Sigmoid colon (tissue), 7 donors: ENCODE data around the gene HS6ST2. TPM values are rescaled to one million over a fixed set of nuclear protein-coding genes. Genes with fewer than 3 reads are reported as not detected.

Experiments used
- DNase-seq: peaks from one replicate; pipeline ENCODE4 v3.0.0-alpha.2; 2019
- H3K27ac ChIP-seq, 4 donors: fragments of 200-600 bp; sonication (generic); one replicate each; pipeline ENCODE4 v1.5.1; 2016 to 2019; ENCODE audit warnings: mild to moderate bottlenecking in 1 of 4
- H3K27me3 ChIP-seq, 3 donors: fragments of 200-600 bp; sonication (generic); one replicate each; pipeline ENCODE4 v1.5.1; 2019; ENCODE audit warnings: mild to moderate bottlenecking in 1 of 3
- H3K36me3 ChIP-seq, 4 donors: fragments of 200-600 bp; sonication (generic); one replicate each; pipeline ENCODE4 v1.5.1; 2016 to 2019
- H3K4me1 ChIP-seq, 4 donors: fragments of 200-600 bp; sonication (generic); one replicate each; pipeline ENCODE4 v1.5.1; 2017 to 2019
- H3K4me3 ChIP-seq, 4 donors: fragments of 200-600 bp; sonication (generic); one replicate each; pipeline ENCODE4 v1.5.1; 2017 to 2019; ENCODE audit warnings: mild to moderate bottlenecking in 2 of 4, moderate library complexity in 1 of 4
- H3K9me3 ChIP-seq, 4 donors: fragments of 200-600 bp in 3 of 4; sonication (generic) in 3 of 4; one replicate each; pipeline versions ENCODE4 v1.5.1 to v1.6.1; 2013 to 2019
- EP300 ChIP-seq, 4 donors: sonication (generic); formaldehyde crosslinking; IDR thresholded peaks; one replicate each; pipeline ENCODE4 v1.6.1; 2017; ENCODE audit warnings: antibody characterized with exemption in 4 of 4
- POLR2A ChIP-seq, 2 donors: fragments of 450-650 bp; IDR thresholded peaks; one replicate each; pipeline ENCODE4 v1.6.1; 2016; ENCODE audit warnings: antibody characterized with exemption in 2 of 2, mild to moderate bottlenecking in 2 of 2, moderate library complexity in 2 of 2
- POLR2AphosphoS5 ChIP-seq, 4 donors: sonication (generic); formaldehyde crosslinking; IDR thresholded peaks; one replicate each; pipeline ENCODE4 v1.6.1; 2017; ENCODE audit warnings: antibody characterized with exemption in 4 of 4
- WGBS, 2 donors: extraction: QIAGEN DNeasy Blood & Tissue Kit; methylation state at CpG; one replicate each; pipeline ENCODE4 v1.1.7; 2013; 5-methylcytosine and 5-hydroxymethylcytosine counted together
- intact Hi-C: fragments of 100-400 bp; cut with DNase I; formaldehyde crosslinking; loops from one replicate; pipeline ENCODE4 v1.15.1; 2023
- polyA plus RNA-seq, 3 donors: library from polyadenylated mRNA; stranded (reverse); fragments of 200-250 nt; gene quantifications; one replicate each; pipeline ENCODE4 v1.2.3, GENCODE V29; 2013
- total RNA-seq, 4 donors: library from RNA; depleted of rRNA; stranded (reverse); fragments of >200 nt; gene quantifications; one replicate each; pipeline ENCODE4 v1.1.0, GENCODE V29; 2016
- TF ChIP-seq, protein P1 (sequence below), 4 experiments: fragments of 450-650 bp in 3 of 4; fragments of 200-600 bp in 1 of 4; IDR thresholded peaks; one replicate each; pipeline ENCODE4 v1.5.1; 2016 to 2019; ENCODE audit warnings: antibody characterized with exemption in 4 of 4, mild to moderate bottlenecking in 3 of 4, moderate library complexity in 2 of 4
- donor health status: healthy with polysubstance abuse.
- donor health status: Bipolar disorder and iron deficiency.
- donor health status: healthy.

Gene HS6ST2
- total and polyA plus RNA-seq, 7 donors = under 0.01 to 0.82 (median 0.27) TPM; not detected in 1

DNA sequence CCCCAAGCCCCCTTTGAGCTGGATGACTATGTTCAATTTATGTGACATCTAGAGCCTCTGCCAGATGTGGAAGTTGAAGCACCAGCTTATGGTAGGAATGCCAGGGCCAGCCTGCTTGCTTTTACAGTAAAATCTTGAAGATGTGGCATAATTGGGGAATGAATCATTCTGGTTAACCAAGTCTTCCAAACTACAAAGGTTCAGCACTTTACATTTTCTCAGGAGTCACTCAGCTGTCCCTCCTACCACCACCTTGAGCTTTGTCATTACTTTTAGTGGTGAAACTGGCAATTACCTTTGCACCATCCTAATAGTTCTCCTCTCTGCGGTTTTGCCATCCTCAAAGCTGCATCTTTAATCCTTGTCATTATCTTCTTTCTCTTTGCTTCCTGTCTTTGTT lies 172.2 kb downstream of the HS6ST2 start:
- WGBS, 2 donors = 85 to 100% methylated on average over 1 of the region's 1 CpG

DNA sequence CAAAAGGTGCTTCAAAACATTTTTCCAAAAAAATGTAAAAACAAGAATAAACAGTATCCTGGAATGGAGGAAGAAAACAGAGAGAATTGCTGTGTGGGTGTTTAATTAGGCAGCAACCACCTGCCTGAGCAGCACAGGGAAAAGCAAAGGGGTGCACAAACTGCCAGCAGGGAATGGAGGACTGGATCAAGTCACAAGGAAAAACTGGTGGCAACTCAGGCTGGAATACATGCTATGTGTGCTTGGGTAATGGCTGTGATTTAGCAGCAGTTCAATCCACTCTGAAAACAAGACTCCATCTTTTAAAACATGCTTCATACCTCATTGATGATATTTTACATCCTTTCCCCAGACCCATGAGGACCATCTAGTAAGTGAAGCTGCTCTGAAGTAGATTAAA lies 179.5 kb downstream of the HS6ST2 start:
- no peak overlapping the region for H3K4me3 ChIP-seq
- no peak overlapping the region for H3K27ac ChIP-seq
- intact Hi-C loops = no loop called here
- no peaks in the 10 kb centered on the region for H3K27me3 ChIP-seq
- H3K4me1 ChIP-seq = no peaks in the 10 kb centered on the region
- no peaks in the 10 kb centered on the region for H3K9me3 ChIP-seq
- TF ChIP-seq EP300 (IDR thresholded peaks at IDR 0.05) = no peak
- no peak for TF ChIP-seq POLR2AphosphoS5 (IDR thresholded peaks at IDR 0.05)
- TF ChIP-seq, protein P1, sequence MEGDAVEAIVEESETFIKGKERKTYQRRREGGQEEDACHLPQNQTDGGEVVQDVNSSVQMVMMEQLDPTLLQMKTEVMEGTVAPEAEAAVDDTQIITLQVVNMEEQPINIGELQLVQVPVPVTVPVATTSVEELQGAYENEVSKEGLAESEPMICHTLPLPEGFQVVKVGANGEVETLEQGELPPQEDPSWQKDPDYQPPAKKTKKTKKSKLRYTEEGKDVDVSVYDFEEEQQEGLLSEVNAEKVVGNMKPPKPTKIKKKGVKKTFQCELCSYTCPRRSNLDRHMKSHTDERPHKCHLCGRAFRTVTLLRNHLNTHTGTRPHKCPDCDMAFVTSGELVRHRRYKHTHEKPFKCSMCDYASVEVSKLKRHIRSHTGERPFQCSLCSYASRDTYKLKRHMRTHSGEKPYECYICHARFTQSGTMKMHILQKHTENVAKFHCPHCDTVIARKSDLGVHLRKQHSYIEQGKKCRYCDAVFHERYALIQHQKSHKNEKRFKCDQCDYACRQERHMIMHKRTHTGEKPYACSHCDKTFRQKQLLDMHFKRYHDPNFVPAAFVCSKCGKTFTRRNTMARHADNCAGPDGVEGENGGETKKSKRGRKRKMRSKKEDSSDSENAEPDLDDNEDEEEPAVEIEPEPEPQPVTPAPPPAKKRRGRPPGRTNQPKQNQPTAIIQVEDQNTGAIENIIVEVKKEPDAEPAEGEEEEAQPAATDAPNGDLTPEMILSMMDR (IDR thresholded peaks at IDR 0.05) = no peak
- TF ChIP-seq POLR2A (IDR thresholded peaks at IDR 0.05) = no peak
- no peak for DNase-seq
- no peaks in the 10 kb centered on the region for H3K36me3 ChIP-seq

More for the DNA sequence above, 172.2 kb downstream of the HS6ST2 start:
- H3K27me3 ChIP-seq = no peaks in the 10 kb centered on the region
- H3K36me3 ChIP-seq = no peaks in the 10 kb centered on the region
- no peaks in the 10 kb centered on the region for H3K9me3 ChIP-seq
- intact Hi-C loops = no loop called here
- TF ChIP-seq EP300 (IDR thresholded peaks at IDR 0.05) = no peak
- TF ChIP-seq POLR2A (IDR thresholded peaks at IDR 0.05) = no peak
- TF ChIP-seq, protein P1 (IDR thresholded peaks at IDR 0.05) = no peak
- TF ChIP-seq POLR2AphosphoS5 (IDR thresholded peaks at IDR 0.05) = no peak
- DNase-seq = no peak
- H3K27ac ChIP-seq = no peak overlapping the region
- no peak overlapping the region for H3K4me3 ChIP-seq
- H3K4me1 ChIP-seq = no peaks in the 10 kb centered on the region

DNA sequence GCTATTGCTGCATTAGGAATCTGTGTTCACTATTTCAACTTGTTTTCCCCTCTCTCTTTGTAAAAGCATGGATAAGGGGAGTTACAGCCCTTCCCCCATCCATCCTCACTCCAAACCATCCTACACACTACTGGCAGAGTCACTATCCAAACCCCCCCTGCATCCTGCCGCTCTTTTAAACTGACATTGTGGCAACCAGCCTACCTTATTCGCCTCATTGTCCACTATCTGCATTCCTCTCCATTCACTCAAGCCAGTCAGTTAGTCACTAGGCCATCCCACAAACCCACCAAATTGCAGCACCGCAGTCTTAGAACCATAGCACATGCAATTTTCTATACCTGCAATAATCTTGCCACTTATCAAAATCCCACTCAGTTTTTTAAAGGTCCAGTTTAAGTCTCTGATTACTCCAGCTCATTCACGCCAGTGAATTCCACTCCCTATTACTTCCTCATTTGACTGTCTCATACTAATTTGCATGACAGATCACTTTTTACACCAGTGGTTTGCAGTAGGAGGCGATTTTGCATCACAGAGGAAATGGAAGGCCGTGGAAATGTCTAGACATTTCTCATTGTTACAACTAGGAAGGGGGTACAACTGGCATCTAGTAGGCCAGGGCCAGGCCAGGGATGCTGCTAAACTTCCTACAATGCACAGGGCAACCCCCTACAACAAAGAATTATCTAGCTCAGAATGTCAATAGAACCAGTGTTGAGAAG lies 181.8 kb downstream of the HS6ST2 start:
- H3K36me3 ChIP-seq = no peaks in the 10 kb centered on the region
- no peaks in the 10 kb centered on the region for H3K27me3 ChIP-seq
- H3K27ac ChIP-seq = no peak overlapping the region
- intact Hi-C loops = no loop called here
- no peaks in the 10 kb centered on the region for H3K4me1 ChIP-seq
- TF ChIP-seq EP300 (IDR thresholded peaks at IDR 0.05) = no peak
- no peak for TF ChIP-seq POLR2A (IDR thresholded peaks at IDR 0.05)
- TF ChIP-seq, protein P1 (IDR thresholded peaks at IDR 0.05) = no peak
- no peak for TF ChIP-seq POLR2AphosphoS5 (IDR thresholded peaks at IDR 0.05)
- no peaks in the 10 kb centered on the region for H3K9me3 ChIP-seq
- H3K4me3 ChIP-seq = no peak overlapping the region
- 72 to 89% methylated on average over 6 of the region's 6 CpGs for WGBS, 2 donors
- no peak for DNase-seq

DNA sequence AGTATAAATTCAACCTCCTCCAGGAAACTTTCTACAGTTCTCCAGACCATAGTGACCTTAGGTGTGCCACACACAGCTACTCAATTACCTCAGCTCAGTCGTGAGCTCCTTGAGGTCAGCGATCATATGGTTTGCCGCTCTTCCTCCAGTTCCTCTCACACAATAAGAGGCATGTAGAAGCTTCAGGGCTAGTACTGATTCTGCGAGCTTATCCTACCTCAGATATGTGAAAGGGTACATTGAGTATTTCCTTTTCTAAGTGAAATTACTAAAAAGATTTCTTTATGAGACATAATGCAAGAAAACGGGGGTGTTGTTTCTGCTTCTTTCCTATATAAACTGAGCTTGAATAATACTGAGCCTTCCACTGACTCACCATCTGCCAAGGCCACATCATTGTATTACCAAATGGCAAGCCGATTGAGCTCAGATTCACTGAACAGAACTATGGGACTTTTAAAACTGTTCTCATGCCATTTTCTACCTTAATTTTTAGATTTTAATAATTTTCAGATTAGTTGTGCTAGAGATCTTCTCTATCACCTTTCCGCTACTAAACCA lies 183.1 kb downstream of the HS6ST2 start:
- no peak for TF ChIP-seq EP300 (IDR thresholded peaks at IDR 0.05)
- TF ChIP-seq POLR2AphosphoS5 (IDR thresholded peaks at IDR 0.05) = no peak
- TF ChIP-seq POLR2A (IDR thresholded peaks at IDR 0.05) = no peak
- TF ChIP-seq, protein P1 (IDR thresholded peaks at IDR 0.05) = no peak
- Histone ChIP-seq H3K4me1 (no peaks in the 10 kb centered on the region), H3K27ac (no peak overlapping the region), H3K27me3 (no peaks in the 10 kb centered on the region), H3K4me3 (no peak overlapping the region), H3K9me3 (no peaks in the 10 kb centered on the region), H3K36me3 (no peaks in the 10 kb centered on the region)
- intact Hi-C loops = no loop called here
- WGBS, 2 donors = 84 to 88% methylated on average over 7 of the region's 7 CpGs
- DNase-seq = no peak
